Right renal pelvis (tissue), 4 donors: Measurements from ENCODE around the gene APBB2. TPM values are rescaled to one million over a fixed set of nuclear protein-coding genes. Genes with fewer than 3 reads are reported as not detected.
A peak's percentile ranks its signal among the peaks of the same experiment; 100 is the strongest.
"Not testable (repeated sequence)": the region's sequence is repeated elsewhere in the genome, so short reads cannot be mapped to it uniquely, and the experiment has no call there.

Source experiments
- DNase-seq, 4 donors: peaks; one replicate each; pipeline ENCODE4 v3.0.0-alpha.2; 2013; ENCODE audit warnings: low read depth in 4 of 4, low spot score in 3 of 4, missing footprints in 1 of 4
- polyA plus RNA-seq, 4 donors: library from polyadenylated mRNA; unstranded; fragments of 120-200 nt; gene quantifications; one replicate each; pipeline ENCODE4 v1.2.1, GENCODE V29; 2013; ENCODE audit not compliant: insufficient read length in 4 of 4

Gene APBB2
- polyA plus RNA-seq, 4 donors = 43.8 to 55.1 (median 52.6) TPM

GRCh38 chr4:40923316-40924095 lies 290.8 kb downstream of the APBB2 start:
- DNase-seq = no peak

GRCh38 chr4:40919976-40920375 lies 294.4 kb downstream of the APBB2 start:
- DNase-seq = not testable (repeated sequence)

GRCh38 chr4:40918330-40918729 lies 296.0 kb downstream of the APBB2 start:
- no peak for DNase-seq

GRCh38 chr4:40916880-40917279 lies 297.5 kb downstream of the APBB2 start:
- DNase-seq = no peak

GRCh38 chr4:40916218-40916555 lies 298.2 kb downstream of the APBB2 start:
- no peak for DNase-seq

- peak in 1 of 4 donors; percentile 38 for DNase-seq
These were observed 298.8 kb downstream of the APBB2 start for GRCh38 chr4:40915318-40916217.

GRCh38 chr4:40912460-40913184 lies 301.7 kb downstream of the APBB2 start:
- DNase-seq = no peak

- no peak for DNase-seq
These were observed 303.6 kb downstream of the APBB2 start for GRCh38 chr4:40910706-40911105.

GRCh38 chr4:40909363-40909876 lies 304.9 kb downstream of the APBB2 start:
- no peak for DNase-seq

GRCh38 chr4:40908702-40909362 lies 305.5 kb downstream of the APBB2 start:
- DNase-seq = peak in 2 of 4 donors; percentile 47 to 49

- no peak for DNase-seq
These were observed 306.0 kb downstream of the APBB2 start for GRCh38 chr4:40908297-40908696.

GRCh38 chr4:40905414-40905813 lies 308.9 kb downstream of the APBB2 start:
- no peak for DNase-seq

- DNase-seq = not testable (repeated sequence)
These were observed 313.8 kb downstream of the APBB2 start for GRCh38 chr4:40900531-40900930.

- DNase-seq = peak; percentile 59 to 73 (median 68)
These were observed 316.7 kb downstream of the APBB2 start for GRCh38 chr4:40897557-40898203.

GRCh38 chr4:40890764-40891163 lies 323.6 kb downstream of the APBB2 start:
- DNase-seq = no peak

- no peak for DNase-seq
These were observed 324.1 kb downstream of the APBB2 start for GRCh38 chr4:40890199-40890598.

- DNase-seq = no peak
These were observed 325.4 kb downstream of the APBB2 start for GRCh38 chr4:40888933-40889332.

- DNase-seq = no peak
These were observed 326.6 kb downstream of the APBB2 start for GRCh38 chr4:40887764-40888131.

GRCh38 chr4:40886931-40887763 lies 327.2 kb downstream of the APBB2 start:
- DNase-seq = no peak
